HG02885 (cell line): ENCODE results near the gene ACD.
A peak's percentile ranks its signal among the peaks of the same experiment; 100 is the strongest.

Experiments used
- ATAC-seq: cut with Tn5 transposase; IDR thresholded peaks from one replicate; pipeline ENCODE4 v1.9.1; 2021; ENCODE audit warnings: mild to moderate bottlenecking; ENCODE audit not compliant: unreplicated experiment, poor library complexity

ACD gene

GRCh38 chr16:67676516-67676915 lies 16.5 kb upstream of the ACD start:
- ATAC-seq, result no peak

- no peak for ATAC-seq
Measured at GRCh38 chr16:67675999-67676398, 15.9 kb upstream of the ACD start.

- ATAC-seq, result no peak
Measured at GRCh38 chr16:67675579-67675935, 15.5 kb upstream of the ACD start.

GRCh38 chr16:67674851-67675578 lies 15.0 kb upstream of the ACD start:
- ATAC-seq, result no peak

GRCh38 chr16:67673712-67674580 lies 13.9 kb upstream of the ACD start:
- no peak for ATAC-seq

GRCh38 chr16:67672739-67673662 lies 12.9 kb upstream of the ACD start:
- no peak for ATAC-seq

- no peak for ATAC-seq
Measured at GRCh38 chr16:67672306-67672705, 12.2 kb upstream of the ACD start.

- ATAC-seq, result no peak
Measured at GRCh38 chr16:67669499-67670101, 9.5 kb upstream of the ACD start.

- no peak for ATAC-seq
Measured at GRCh38 chr16:67668495-67669157, 8.6 kb upstream of the ACD start.

- peak; percentile 78 for ATAC-seq
Measured at GRCh38 chr16:67667817-67668494, 7.9 kb upstream of the ACD start.

GRCh38 chr16:67667453-67667816 lies 7.4 kb upstream of the ACD start:
- no peak for ATAC-seq

- ATAC-seq, result peak; percentile 66
Measured at GRCh38 chr16:67666559-67667452, 6.7 kb upstream of the ACD start, which contains the start of the genes C16orf86 and ENKD1. Gene C16orf86 (plus strand): TSS chr16:67666814. CDS start chr16:67666971, 157 bp downstream. Gene ENKD1 (minus strand): TSS chr16:67666750. CDS start chr16:67666442, 308 bp downstream.

- no peak for ATAC-seq
Measured at GRCh38 chr16:67666032-67666551, 6.0 kb upstream of the ACD start.

- no peak for ATAC-seq
Measured at GRCh38 chr16:67665598-67665997, 5.5 kb upstream of the ACD start.

GRCh38 chr16:67664871-67665270 lies 4.8 kb upstream of the ACD start:
- ATAC-seq, result no peak

- no peak for ATAC-seq
Measured at GRCh38 chr16:67664258-67664657, 4.2 kb upstream of the ACD start.

- no peak for ATAC-seq
Measured at GRCh38 chr16:67663877-67664222, 3.8 kb upstream of the ACD start.
